ENCODE data around the gene INSR. TPM values are rescaled to one million over a fixed set of nuclear protein-coding genes. Genes with fewer than 3 reads are reported as not detected.

Gene INSR
- total RNA-seq, 3 donors from 2014 or later (not counting 1 experiment from before 2014, with no cell fraction given) = 0.50 to 4.9 (median 2.0) TPM

DNA sequence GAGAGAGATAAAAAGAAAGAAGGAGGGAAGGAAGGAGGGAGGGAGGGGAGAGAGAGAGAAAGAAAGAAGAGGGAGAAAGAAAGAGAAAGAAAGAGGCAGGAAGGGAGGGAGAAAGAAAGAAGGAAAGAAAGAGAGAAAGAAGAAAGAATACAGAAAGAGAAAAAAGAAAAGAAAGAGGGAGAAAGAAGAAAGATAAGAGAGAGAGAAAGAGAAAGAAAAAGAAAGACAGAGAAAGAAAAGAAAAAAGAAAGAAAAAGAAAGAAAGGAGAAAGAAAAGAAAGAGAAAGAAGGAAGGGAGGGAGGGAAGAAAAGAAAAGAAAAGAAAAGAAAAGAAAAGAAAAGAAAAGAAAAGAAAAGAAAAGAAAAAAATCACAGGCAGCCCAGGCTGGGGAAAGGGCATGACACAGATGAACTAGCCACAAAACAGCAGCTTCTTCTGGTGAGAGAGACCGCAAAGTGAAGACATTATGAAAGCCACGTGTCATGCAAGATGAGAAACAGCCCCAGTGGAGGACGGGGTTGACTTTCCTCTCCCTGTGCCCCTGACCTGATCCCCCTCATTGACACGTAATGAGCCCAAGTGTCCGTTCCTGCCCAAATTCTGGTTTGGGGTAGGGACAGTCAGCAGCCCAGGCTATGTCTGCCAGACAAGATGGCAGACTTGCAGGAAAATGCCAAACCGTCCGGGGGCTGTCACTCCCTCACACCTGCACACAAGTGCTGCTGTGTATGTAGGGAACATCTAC, 102.1 kb downstream of the INSR start:
- Mint-ChIP-seq H3K4me3 (peak overlapping the region; percentile 80), H3K4me1 (peaks cover 36 to 44% of the 10 kb centered on the region in 2 donors), H3K27ac (peak overlapping the region; percentile 77 to 87), H3K36me3 (no peaks in the 10 kb centered on the region), H3K9me3 (no peaks in the 10 kb centered on the region), H3K27me3 (ENCODE audit: low read depth in 2 of 2) (no peaks in the 10 kb centered on the region)
- Histone ChIP-seq H3K4me3 (ENCODE audit: low read length) (no peak overlapping the region), H3K27ac (ENCODE audit: low read length) (no peak overlapping the region), H3K9me3 (ENCODE audit: control insufficient read depth, insufficient read depth, low read length) (no peaks in the 10 kb centered on the region), H3K36me3 (ENCODE audit: control insufficient read depth, insufficient read depth, low read length) (no peaks in the 10 kb centered on the region), H3K27me3 (ENCODE audit: control insufficient read depth, insufficient read depth, low read length) (no peaks in the 10 kb centered on the region), H3K4me1 (ENCODE audit: control insufficient read depth, insufficient read depth, low read length) (peaks cover 39% of the 10 kb centered on the region)
- 10% methylated on average over 7 of the region's 7 CpGs for WGBS (ENCODE audit: insufficient coverage)
- ATAC-seq (peak; percentile 69 to 89 (median 73)), DNase-seq (peak; percentile 50 to 81)
- peak; percentile 34 for TF ChIP-seq CTCF (IDR thresholded peaks at IDR 0.05)
- intact Hi-C loops (cut with micrococcal nuclease) = loop anchor here (5.0 kb wide), 1 partner anchor 500 kb away; no protein-coding TSS in a partner anchor

GRCh38 chr19:7188698-7189629, 105.2 kb downstream of the INSR start:
- no peaks in the 10 kb centered on the region for H3K27me3 ChIP-seq (ENCODE audit: control insufficient read depth, insufficient read depth, low read length)
- H3K27ac ChIP-seq (ENCODE audit: low read length) = no peak overlapping the region
- WGBS (ENCODE audit: insufficient coverage) = 86% methylated on average over 7 of the region's 12 CpGs
- no peak overlapping the region for H3K4me3 ChIP-seq (ENCODE audit: low read length)
- DNase-seq = no peak
- TF ChIP-seq CTCF (IDR thresholded peaks at IDR 0.05) = no peak
- H3K9me3 ChIP-seq (ENCODE audit: control insufficient read depth, insufficient read depth, low read length) = no peaks in the 10 kb centered on the region
- no peak for ATAC-seq
- Mint-ChIP-seq H3K36me3 (no peaks in the 10 kb centered on the region), H3K27ac (peak overlapping the region; percentile 46 to 58), H3K4me1 (peaks cover 47 to 67% of the 10 kb centered on the region in 2 donors), H3K9me3 (no peaks in the 10 kb centered on the region), H3K4me3 (no peak overlapping the region), H3K27me3 (ENCODE audit: low read depth in 2 of 2) (no peaks in the 10 kb centered on the region)
- intact Hi-C loops (cut with micrococcal nuclease) = loop anchor here (5.0 kb wide), 1 partner anchor 387 kb away; no protein-coding TSS in a partner anchor
- H3K4me1 ChIP-seq (ENCODE audit: control insufficient read depth, insufficient read depth, low read length) = peaks cover 65% of the 10 kb centered on the region
- no peaks in the 10 kb centered on the region for H3K36me3 ChIP-seq (ENCODE audit: control insufficient read depth, insufficient read depth, low read length)

GRCh38 chr19:7187605-7188339, 106.4 kb downstream of the INSR start:
- Mint-ChIP-seq H3K4me3 (peak overlapping the region; percentile 19), H3K27me3 (ENCODE audit: low read depth in 2 of 2) (no peaks in the 10 kb centered on the region), H3K27ac (peak overlapping the region; percentile 46 to 58), H3K4me1 (peaks cover 55 to 73% of the 10 kb centered on the region in 2 donors), H3K36me3 (no peaks in the 10 kb centered on the region), H3K9me3 (no peaks in the 10 kb centered on the region)
- DNase-seq (no peak), ATAC-seq (no peak)
- intact Hi-C loops (cut with micrococcal nuclease) = loop anchor here (5.0 kb wide), 1 partner anchor 385 kb away; no protein-coding TSS in a partner anchor
- Histone ChIP-seq H3K36me3 (ENCODE audit: control insufficient read depth, insufficient read depth, low read length) (no peaks in the 10 kb centered on the region), H3K27ac (ENCODE audit: low read length) (no peak overlapping the region), H3K4me3 (ENCODE audit: low read length) (no peak overlapping the region), H3K27me3 (ENCODE audit: control insufficient read depth, insufficient read depth, low read length) (no peaks in the 10 kb centered on the region), H3K4me1 (ENCODE audit: control insufficient read depth, insufficient read depth, low read length) (peaks cover 67% of the 10 kb centered on the region), H3K9me3 (ENCODE audit: control insufficient read depth, insufficient read depth, low read length) (no peaks in the 10 kb centered on the region)
- 97% methylated on average over 10 of the region's 10 CpGs for WGBS (ENCODE audit: insufficient coverage)
- no peak for TF ChIP-seq CTCF (IDR thresholded peaks at IDR 0.05)

Data from natural killer cell (primary cell).